Calu3 (cell line): Measurements from ENCODE around the gene TYMP. TPM values are rescaled to one million over a fixed set of nuclear protein-coding genes. Genes with fewer than 3 reads are reported as not detected.

ENCODE experiments used
- BruUV-seq: library from RNA; stranded (reverse); fragments of 400-500 nt; replicated peaks from 2 replicates; lab custom pipeline; 2021; lab: Mats Ljungman, UMichigan
- CTCF ChIA-PET: fragments of 300-600 bp; sonication (Branson Sonifier 250); formaldehyde crosslinking; loops from one replicate; lab custom pipeline; 2022; ENCODE audit warnings: antibody characterized with exemption; lab: Charles Lee
- DNase-seq: peaks from one replicate; pipeline ENCODE4 v3.0.0; 2022
- H3K27ac Mint-ChIP-seq: one replicate; pipeline ENCODE4 v1.8.0; 2022; ENCODE audit warnings: mixed read lengths; ENCODE audit not compliant: unreplicated experiment
- H3K27me3 Mint-ChIP-seq: one replicate; pipeline ENCODE4 v1.8.0; 2022; ENCODE audit warnings: mixed read lengths; ENCODE audit not compliant: unreplicated experiment
- H3K36me3 Mint-ChIP-seq: one replicate; pipeline ENCODE4 v1.8.0; 2022; ENCODE audit warnings: mild to moderate bottlenecking, moderate library complexity, mixed read lengths; ENCODE audit not compliant: insufficient read depth, unreplicated experiment
- H3K4me1 Mint-ChIP-seq: one replicate; pipeline ENCODE4 v1.8.0; 2022; ENCODE audit warnings: mild to moderate bottlenecking, low read depth, mixed read lengths; ENCODE audit not compliant: unreplicated experiment
- H3K4me3 Mint-ChIP-seq: one replicate; pipeline ENCODE4 v1.8.0; 2022; ENCODE audit warnings: mild to moderate bottlenecking, low read depth, moderate library complexity, mixed read lengths; ENCODE audit not compliant: unreplicated experiment
- H3K9me3 Mint-ChIP-seq: one replicate; pipeline ENCODE4 v1.8.0; 2022; ENCODE audit warnings: low read depth, mixed read lengths; ENCODE audit not compliant: unreplicated experiment
- intact Hi-C: fragments of 100-400 bp; cut with micrococcal nuclease; formaldehyde crosslinking; loops from one replicate; pipeline ENCODE4 v1.10.0; 2022; ENCODE audit not compliant: unreplicated experiment
- total RNA-seq: library from RNA; stranded (reverse); gene quantifications from 2 replicates; pipeline ENCODE4 v1.2.3, GENCODE V29; 2022
- TF ChIP-seq, protein P1 (sequence below): fragments of 200-600 bp; IDR thresholded peaks from one replicate; pipeline ENCODE4 v1.8.0; 2022; ENCODE audit warnings: antibody characterized with exemption; ENCODE audit not compliant: unreplicated experiment

TYMP gene
- total RNA-seq, 1 experiment from 2014 or later, result 44.1 TPM

DNA sequence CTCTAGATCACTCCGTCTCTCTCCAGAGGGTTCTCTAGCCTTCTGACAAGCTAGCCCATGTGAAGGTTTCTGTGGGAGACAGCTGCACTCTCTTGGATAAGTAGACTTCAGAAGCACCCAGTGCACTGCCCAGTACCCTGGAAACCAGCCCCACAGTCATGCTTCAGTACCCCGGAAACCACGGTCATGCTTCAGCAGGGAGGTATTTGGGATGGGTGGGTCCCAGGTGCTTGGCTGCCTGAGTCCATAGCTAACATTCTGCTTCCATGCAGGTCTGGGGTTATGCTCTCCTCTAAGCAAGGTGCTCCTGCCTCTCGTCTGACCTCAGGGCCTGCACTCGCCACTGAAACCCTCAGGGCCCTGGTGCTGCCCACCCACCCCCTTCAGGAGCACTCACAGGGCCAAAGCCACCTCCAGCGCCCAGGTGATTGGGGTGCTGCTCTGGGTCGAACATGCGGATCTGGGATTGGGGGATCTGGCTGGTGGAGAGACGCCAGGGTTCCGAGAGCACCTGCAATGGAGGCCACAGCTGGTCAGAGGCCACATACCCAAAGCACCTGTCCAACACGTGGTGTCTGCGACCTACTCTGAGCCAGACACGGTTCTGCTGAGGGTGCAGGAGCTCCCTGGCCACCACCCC, 40.2 kb upstream of the TYMP start:
- H3K4me1 Mint-ChIP-seq, result no peaks in the 10 kb centered on the region
- peaks cover 46% of the 10 kb centered on the region for H3K36me3 Mint-ChIP-seq
- H3K4me3 Mint-ChIP-seq, result no peak overlapping the region
- no peaks in the 10 kb centered on the region for H3K9me3 Mint-ChIP-seq
- DNase-seq, result no peak
- intact Hi-C loops, result no loop called here
- no peaks in the 10 kb centered on the region for H3K27me3 Mint-ChIP-seq
- CTCF ChIA-PET, result interaction anchor here (0.5 kb wide), 1 partner anchor 50 kb away, joined by 3 read pairs; no protein-coding TSS in a partner anchor
- BruUV-seq, result no TSS peak
- TF ChIP-seq, protein P1, sequence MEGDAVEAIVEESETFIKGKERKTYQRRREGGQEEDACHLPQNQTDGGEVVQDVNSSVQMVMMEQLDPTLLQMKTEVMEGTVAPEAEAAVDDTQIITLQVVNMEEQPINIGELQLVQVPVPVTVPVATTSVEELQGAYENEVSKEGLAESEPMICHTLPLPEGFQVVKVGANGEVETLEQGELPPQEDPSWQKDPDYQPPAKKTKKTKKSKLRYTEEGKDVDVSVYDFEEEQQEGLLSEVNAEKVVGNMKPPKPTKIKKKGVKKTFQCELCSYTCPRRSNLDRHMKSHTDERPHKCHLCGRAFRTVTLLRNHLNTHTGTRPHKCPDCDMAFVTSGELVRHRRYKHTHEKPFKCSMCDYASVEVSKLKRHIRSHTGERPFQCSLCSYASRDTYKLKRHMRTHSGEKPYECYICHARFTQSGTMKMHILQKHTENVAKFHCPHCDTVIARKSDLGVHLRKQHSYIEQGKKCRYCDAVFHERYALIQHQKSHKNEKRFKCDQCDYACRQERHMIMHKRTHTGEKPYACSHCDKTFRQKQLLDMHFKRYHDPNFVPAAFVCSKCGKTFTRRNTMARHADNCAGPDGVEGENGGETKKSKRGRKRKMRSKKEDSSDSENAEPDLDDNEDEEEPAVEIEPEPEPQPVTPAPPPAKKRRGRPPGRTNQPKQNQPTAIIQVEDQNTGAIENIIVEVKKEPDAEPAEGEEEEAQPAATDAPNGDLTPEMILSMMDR, result no peak
- H3K27ac Mint-ChIP-seq, result no peak overlapping the region

DNA sequence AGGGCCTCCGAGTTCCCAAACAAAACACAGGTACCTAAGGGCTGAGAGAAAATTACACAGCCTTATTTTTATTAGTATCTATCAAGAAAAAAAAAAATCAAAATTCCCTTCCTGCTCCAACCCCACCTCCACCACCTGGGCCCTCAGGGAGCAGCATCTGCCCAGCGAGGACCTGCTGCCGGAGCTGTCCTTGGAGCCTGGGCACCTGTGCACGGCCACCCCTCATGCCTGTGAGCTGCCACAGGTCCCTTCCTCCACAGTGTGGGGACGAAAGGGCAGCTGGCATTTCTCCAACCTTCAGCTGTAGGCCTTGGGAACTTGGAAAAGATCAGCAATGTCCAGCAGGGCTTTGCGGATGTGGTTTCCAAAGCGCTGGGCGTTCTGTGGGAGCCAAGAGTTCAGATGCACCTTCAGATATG, 39.2 kb upstream of the TYMP start:
- TF ChIP-seq, protein P1, result no peak
- intact Hi-C loops, result no loop called here
- Mint-ChIP-seq H3K27me3 (no peaks in the 10 kb centered on the region), H3K4me1 (no peaks in the 10 kb centered on the region), H3K27ac (no peak overlapping the region), H3K4me3 (no peak overlapping the region), H3K9me3 (no peaks in the 10 kb centered on the region), H3K36me3 (peaks cover 38% of the 10 kb centered on the region)
- CTCF ChIA-PET, result no interaction called here
- no TSS peak for BruUV-seq
- no peak for DNase-seq

- Mint-ChIP-seq H3K4me1 (no peaks in the 10 kb centered on the region), H3K9me3 (no peaks in the 10 kb centered on the region), H3K27me3 (no peaks in the 10 kb centered on the region), H3K36me3 (peaks cover 36% of the 10 kb centered on the region), H3K4me3 (no peak overlapping the region), H3K27ac (no peak overlapping the region)
- TF ChIP-seq, protein P1, result no peak
- no TSS peak for BruUV-seq
- DNase-seq, result no peak
- CTCF ChIA-PET, result no interaction called here
- intact Hi-C loops, result no loop called here
These were observed 38.8 kb upstream of the TYMP start for GRCh38 chr22:50568626-50569025.

DNA sequence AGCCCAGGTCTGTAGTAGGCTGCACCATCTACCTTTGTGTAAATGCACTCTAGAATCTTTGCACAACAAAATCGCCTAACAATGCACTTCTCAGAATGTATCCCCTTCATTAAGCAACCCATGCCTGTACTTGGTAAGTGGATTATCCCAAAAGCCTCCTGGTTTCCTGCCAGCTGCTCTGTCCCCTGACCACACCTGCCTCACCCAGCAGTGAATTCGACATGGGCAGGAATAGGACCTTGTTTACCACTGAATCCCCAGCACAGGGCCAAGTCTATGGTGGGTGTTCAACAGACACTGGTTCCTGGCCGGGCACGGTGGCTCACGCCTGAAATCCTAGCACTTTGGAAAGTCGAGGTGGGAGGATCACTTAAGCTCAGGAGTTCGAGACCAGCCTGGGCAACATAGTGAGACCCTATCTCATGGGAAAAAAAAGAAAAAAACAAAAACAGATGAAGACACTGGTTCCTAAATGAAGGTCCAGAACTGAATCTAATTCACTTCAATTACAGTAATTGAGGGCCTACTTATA, 38.0 kb upstream of the TYMP start:
- Mint-ChIP-seq H3K36me3 (peaks cover 40% of the 10 kb centered on the region), H3K9me3 (no peaks in the 10 kb centered on the region), H3K27ac (no peak overlapping the region), H3K4me3 (no peak overlapping the region), H3K4me1 (no peaks in the 10 kb centered on the region), H3K27me3 (no peaks in the 10 kb centered on the region)
- TF ChIP-seq, protein P1, result no peak
- no peak for DNase-seq
- BruUV-seq, result no TSS peak
- CTCF ChIA-PET, result no interaction called here
- intact Hi-C loops, result no loop called here
